Measurements from ENCODE around the gene TLDC2. TPM values are rescaled to one million over a fixed set of nuclear protein-coding genes. Genes with fewer than 3 reads are reported as not detected.
A peak's percentile ranks its signal among the peaks of the same experiment; 100 is the strongest.
"Not testable (repeated sequence)": the region's sequence is repeated elsewhere in the genome, so short reads cannot be mapped to it uniquely, and the experiment has no call there.

The TLDC2 gene
- total RNA-seq, 1 donor from 2014 or later: 0.59 TPM

GRCh38 chr20:36871640-36872570 lies 4.0 kb upstream of the TLDC2 start:
- no peak for DNase-seq

- no peak for DNase-seq
These were observed 3.1 kb upstream of the TLDC2 start for GRCh38 chr20:36872852-36873251.

- no peak for DNase-seq
These were observed 2.3 kb upstream of the TLDC2 start for GRCh38 chr20:36873498-36874189.

- DNase-seq: not testable (repeated sequence)
These were observed 845 bp upstream of the TLDC2 start for GRCh38 chr20:36875093-36875492.

GRCh38 chr20:36876473-36876833 lies 515 bp downstream of the TLDC2 start:
- no peak for DNase-seq

- DNase-seq: no peak
These were observed 3.0 kb downstream of the TLDC2 start for GRCh38 chr20:36878941-36879340.

GRCh38 chr20:36880741-36881250 lies 4.9 kb downstream of the TLDC2 start:
- no peak for DNase-seq

GRCh38 chr20:36881331-36881730 lies 5.4 kb downstream of the TLDC2 start:
- DNase-seq: no peak

GRCh38 chr20:36881888-36882287 lies 6.0 kb downstream of the TLDC2 start:
- DNase-seq: no peak

- DNase-seq: no peak
These were observed 8.1 kb downstream of the TLDC2 start for GRCh38 chr20:36883977-36884535.

- DNase-seq: no peak
These were observed 9.4 kb downstream of the TLDC2 start for GRCh38 chr20:36885356-36885755.

- peak; percentile 52 for DNase-seq
These were observed 11.2 kb downstream of the TLDC2 start for GRCh38 chr20:36886859-36887751.

GRCh38 chr20:36887752-36888090 lies 11.8 kb downstream of the TLDC2 start:
- DNase-seq: no peak

- DNase-seq: no peak
These were observed 13.1 kb downstream of the TLDC2 start for GRCh38 chr20:36888880-36889516.

GRCh38 chr20:36890586-36890985 lies 14.6 kb downstream of the TLDC2 start:
- DNase-seq: no peak

GRCh38 chr20:36891211-36891610 lies 15.3 kb downstream of the TLDC2 start:
- DNase-seq: no peak

- DNase-seq: no peak
These were observed 17.9 kb downstream of the TLDC2 start for GRCh38 chr20:36893801-36894200.

GRCh38 chr20:36895036-36895435 lies 19.1 kb downstream of the TLDC2 start:
- no peak for DNase-seq

GRCh38 chr20:36904690-36905089 lies 28.8 kb downstream of the TLDC2 start:
- no peak for DNase-seq

- not testable (repeated sequence) for DNase-seq
These were observed 29.6 kb downstream of the TLDC2 start for GRCh38 chr20:36905566-36905965.

GRCh38 chr20:36906086-36906485 lies 30.1 kb downstream of the TLDC2 start:
- DNase-seq: not testable (repeated sequence)

- DNase-seq: no peak
These were observed 32.7 kb downstream of the TLDC2 start for GRCh38 chr20:36908603-36909002.

All from skin of body (tissue), 2 donors.